ENCODE results near the gene SCUBE3. TPM values are rescaled to one million over a fixed set of nuclear protein-coding genes. Genes with fewer than 3 reads are reported as not detected.

SCUBE3 gene
- total and polyA plus RNA-seq, 2 experiments from 2014 or later: 0.39 to 1.1 TPM

- H3K79me2 ChIP-seq (replicated peaks; ENCODE audit: insufficient read depth): no peaks in the 10 kb centered on the region
- Mint-ChIP-seq H3K36me3 (ENCODE audit: low read depth) (no peaks in the 10 kb centered on the region), H3K4me3 (no peak overlapping the region), H3K9me3 (no peaks in the 10 kb centered on the region), H3K27me3 (ENCODE audit: insufficient read depth, low read depth, poor library complexity) (peaks cover 7% of the 10 kb centered on the region), H3K4me1 (peaks cover 5% of the 10 kb centered on the region; the same call in 2 of the 3 replicates), H3K27ac (no peak overlapping the region)
- DNase-seq (ENCODE audit: low spot score) (no peak), ATAC-seq (no peak)
- H3F3A ChIP-seq (replicated peaks; ENCODE audit: low read depth): peaks cover 8% of the 10 kb centered on the region; the same call in 1 of the 2 replicates
- H3K4me3 ChIP-seq: no peak overlapping the region
- H3K4me1 ChIP-seq (ENCODE audit: insufficient read depth): no peaks in the 10 kb centered on the region; the same call in 1 of the 2 replicates
- no peak overlapping the region for H3K4me2 ChIP-seq
- no peak overlapping the region for H3K27ac ChIP-seq (ENCODE audit: low read depth)
- no peaks in the 10 kb centered on the region for H3K36me3 ChIP-seq (ENCODE audit: insufficient read depth)
- peaks cover 27% of the 10 kb centered on the region for H3K27me3 ChIP-seq (ENCODE audit: insufficient read depth)
- TF ChIP-seq ZNF331 (CRISPR knock-in tag; IDR thresholded peaks at IDR 0.05; ENCODE audit: low read depth): no peak
- no peak for TF ChIP-seq JUNB (IDR thresholded peaks at IDR 0.05; ENCODE audit: unreplicated experiment)
- no peak for TF ChIP-seq CTCF (conservative IDR thresholded peaks at IDR 0.05; ENCODE audit: low read depth in 2 of 2)
- no peak for TF ChIP-seq STAT1 (IDR thresholded peaks at IDR 0.05; ENCODE audit: unreplicated experiment)
- no peak for TF ChIP-seq ZNF114 (CRISPR knock-in tag; IDR thresholded peaks at IDR 0.05)
- TF ChIP-seq NANOG (IDR thresholded peaks at IDR 0.05; ENCODE audit: borderline replicate concordance): no peak
- TF ChIP-seq EZH2phosphoT487 (IDR thresholded peaks at IDR 0.05; ENCODE audit: unreplicated experiment): no peak
- TF ChIP-seq ETS1 (IDR thresholded peaks at IDR 0.05): no peak
- no peak for TF ChIP-seq POLR2AphosphoS5 (IDR thresholded peaks at IDR 0.05; ENCODE audit: low read depth)
- TF ChIP-seq EZH2 (IDR thresholded peaks at IDR 0.05; ENCODE audit: low read depth, unreplicated experiment): no peak
- TF ChIP-seq REST (IDR thresholded peaks at IDR 0.05; ENCODE audit: unreplicated experiment): no peak
- TF ChIP-seq CREB1 (CRISPR knock-in tag; IDR thresholded peaks at IDR 0.05; ENCODE audit: low read depth): no peak
- TF ChIP-seq ZNF462 (CRISPR knock-in tag; IDR thresholded peaks at IDR 0.05): no peak
- no peak overlapping the region for H2AFZ ChIP-seq
- no peaks in the 10 kb centered on the region; the same call in 1 of the 2 replicates for H4K20me1 ChIP-seq (replicated peaks; ENCODE audit: insufficient read depth)
- no peaks in the 10 kb centered on the region; the same call in 1 of the 2 replicates for H3K9me2 ChIP-seq (ENCODE audit: insufficient read depth)
Measured at GRCh38 chr6:35184580-35185301, 29.0 kb upstream of the SCUBE3 start.

Data from GM23338 (cell line).